Activated CD4-positive, CD25-positive, alpha-beta regulatory T cell treated with anti-CD3 and anti-CD28 coated beads, Interleukin-2, amount 50 U/mL, for 16 hours (primary cell): ENCODE data around the gene LRRC63.
"Not testable (repeated sequence)": the region's sequence is repeated elsewhere in the genome, so short reads cannot be mapped to it uniquely, and the experiment has no call there.

Experiments used
- DNase-seq: peaks from one replicate; pipeline ENCODE4 v3.0.0-alpha.2; 2020; ENCODE audit warnings: low read depth, low spot score

Gene LRRC63

GRCh38 chr13:46181377-46181839 is 30.3 kb upstream of the LRRC63 start:
- no peak for DNase-seq

GRCh38 chr13:46181840-46182490 is 29.8 kb upstream of the LRRC63 start, which contains the start of gene LCP1:
TSS of gene LCP1 (minus strand) at chr13:46182177. CDS start at chr13:46159662, 22,515 bp downstream.
- peak; percentile 70 for DNase-seq

GRCh38 chr13:46182491-46182877 is 29.2 kb upstream of the LRRC63 start:
- no peak for DNase-seq

GRCh38 chr13:46183018-46183946 is 28.4 kb upstream of the LRRC63 start:
- no peak for DNase-seq

GRCh38 chr13:46184277-46184699 is 27.4 kb upstream of the LRRC63 start:
- DNase-seq, result peak; percentile 52

- DNase-seq, result no peak
Observed at GRCh38 chr13:46185634-46186033, 26.1 kb upstream of the LRRC63 start.

GRCh38 chr13:46192412-46192811 is 19.3 kb upstream of the LRRC63 start:
- DNase-seq, result no peak

GRCh38 chr13:46195016-46195415 is 16.7 kb upstream of the LRRC63 start:
- no peak for DNase-seq

GRCh38 chr13:46197299-46198048 is 14.3 kb upstream of the LRRC63 start:
- DNase-seq, result no peak

- DNase-seq, result no peak
Observed at GRCh38 chr13:46198696-46199193, 13.0 kb upstream of the LRRC63 start.

- DNase-seq, result no peak
Observed at GRCh38 chr13:46202188-46202795, 9.4 kb upstream of the LRRC63 start.

GRCh38 chr13:46202966-46203365 is 8.8 kb upstream of the LRRC63 start:
- DNase-seq, result no peak

- no peak for DNase-seq
Observed at GRCh38 chr13:46206143-46206542, 5.6 kb upstream of the LRRC63 start.

GRCh38 chr13:46207828-46208227 is 3.9 kb upstream of the LRRC63 start:
- DNase-seq, result no peak

GRCh38 chr13:46210362-46211083 is 1.2 kb upstream of the LRRC63 start:
- no peak for DNase-seq

GRCh38 chr13:46211116-46211482 is 629 bp upstream of the LRRC63 start:
- no peak for DNase-seq

GRCh38 chr13:46213242-46213641 is 1.5 kb downstream of the LRRC63 start:
- no peak for DNase-seq

- DNase-seq, result not testable (repeated sequence)
Observed at GRCh38 chr13:46214741-46215140, 3.0 kb downstream of the LRRC63 start.

- not testable (repeated sequence) for DNase-seq
Observed at GRCh38 chr13:46220234-46220633, 8.5 kb downstream of the LRRC63 start.

GRCh38 chr13:46229251-46229650 is 17.5 kb downstream of the LRRC63 start:
- no peak for DNase-seq

- no peak for DNase-seq
Observed at GRCh38 chr13:46232281-46232680, 20.6 kb downstream of the LRRC63 start.
